CD14-positive monocyte (primary cell): ENCODE measurements around the gene MON2. TPM values are rescaled to one million over a fixed set of nuclear protein-coding genes. Genes with fewer than 3 reads are reported as not detected.

ENCODE experiments used
- DNase-seq, 3 donors: peaks; one replicate each; pipeline ENCODE4 v3.0.0-alpha.2; 2011 to 2022
- H2AFZ ChIP-seq: 2 replicates; pipeline ENCODE4 v1.6.0; 2012; ENCODE audit warnings: mild to moderate bottlenecking, low read depth, low read length, inconsistent platforms; ENCODE audit not compliant: insufficient read depth, poor library complexity, severe bottlenecking
- H3K27ac ChIP-seq, 2 donors: 1 replicate in 1 of 2; 2 replicates in 1 of 2; pipeline ENCODE4 v1.5.1; 2012 to 2013; ENCODE audit warnings: low read length in 2 of 2, control low read depth in 1 of 2, inconsistent platforms in 1 of 2, low read depth in 1 of 2, mild to moderate bottlenecking in 1 of 2
- H3K27me3 ChIP-seq, 2 donors: one replicate each; pipeline versions ENCODE4 v1.6.0 to v1.6.1; 2011 to 2013; ENCODE audit warnings: low read length in 2 of 2; ENCODE audit not compliant: control insufficient read depth in 2 of 2, insufficient read depth in 2 of 2
- H3K36me3 ChIP-seq, 2 donors: replicated peaks in 1 of 2; 1 replicate in 1 of 2; 2 replicates in 1 of 2; pipeline versions ENCODE4 v1.5.1 to v1.6.1; 2012 to 2013; ENCODE audit warnings: low read length in 2 of 2, control low read depth in 1 of 2, inconsistent platforms in 1 of 2, mild to moderate bottlenecking in 1 of 2; ENCODE audit not compliant: insufficient read depth in 2 of 2, control insufficient read depth in 1 of 2
- H3K4me1 ChIP-seq, 2 donors: 1 replicate in 1 of 2; 2 replicates in 1 of 2; pipeline versions ENCODE4 v1.5.1 to v1.6.1; 2012 to 2013; ENCODE audit warnings: low read length in 2 of 2, control low read depth in 1 of 2, inconsistent platforms in 1 of 2, mild to moderate bottlenecking in 1 of 2, moderate library complexity in 1 of 2; ENCODE audit not compliant: insufficient read depth in 2 of 2, control insufficient read depth in 1 of 2
- H3K4me2 ChIP-seq: replicated peaks from 2 replicates; pipeline ENCODE3; 2012; ENCODE audit warnings: low read length, moderate library complexity, mild to moderate bottlenecking; ENCODE audit not compliant: poor library complexity, severe bottlenecking; ENCODE audit errors: extremely low read depth
- H3K4me3 ChIP-seq, 3 experiments: fragments of 200-600 bp in 1 of 3; sonication (generic) in 1 of 3; replicated peaks in 1 of 3; 1 replicate in 2 of 3; 2 replicates in 1 of 3; pipeline ENCODE4 v1.5.1; 2011 to 2013; ENCODE audit warnings: low read length in 3 of 3, mild to moderate bottlenecking in 3 of 3, control low read depth in 2 of 3, low read depth in 2 of 3, inconsistent platforms in 1 of 3, moderate library complexity in 1 of 3
- H3K79me2 ChIP-seq: 2 replicates; pipeline ENCODE4 v1.6.0; 2012; ENCODE audit warnings: mild to moderate bottlenecking, control low read depth, inconsistent platforms, low read length, moderate library complexity; ENCODE audit not compliant: insufficient read depth
- H3K9ac ChIP-seq: 2 replicates; pipeline ENCODE4 v1.6.0; 2017; ENCODE audit warnings: low read length, mild to moderate bottlenecking; ENCODE audit not compliant: insufficient read depth, poor library complexity, severe bottlenecking
- H3K9me3 ChIP-seq, 2 donors: replicated peaks in 1 of 2; 1 replicate in 1 of 2; 2 replicates in 1 of 2; pipeline versions ENCODE4 v1.5.1 to v1.6.1; 2012 to 2013; ENCODE audit warnings: low read length in 2 of 2, control low read depth in 1 of 2; ENCODE audit not compliant: control insufficient read depth in 1 of 2, insufficient read depth in 1 of 2
- H4K20me1 ChIP-seq: 2 replicates; pipeline ENCODE4 v1.6.0; 2012; ENCODE audit warnings: mild to moderate bottlenecking, low read length, control low read depth, moderate library complexity; ENCODE audit not compliant: insufficient read depth
- H3K27ac Mint-ChIP-seq, 7 donors: one replicate each; pipeline ENCODE4 v1.8.0; 2020; ENCODE audit warnings: mild to moderate bottlenecking in 7 of 7, mixed read lengths in 7 of 7, moderate library complexity in 6 of 7, inconsistent platforms in 2 of 7
- H3K27me3 Mint-ChIP-seq, 3 donors: one replicate each; pipeline ENCODE4 v1.8.0; 2021 to 2022; ENCODE audit warnings: low read depth in 3 of 3, mild to moderate bottlenecking in 3 of 3, mixed read lengths in 3 of 3, moderate library complexity in 3 of 3, inconsistent platforms in 1 of 3
- H3K36me3 Mint-ChIP-seq, 2 donors: one replicate each; pipeline ENCODE4 v1.8.0; 2020; ENCODE audit warnings: mixed read lengths in 2 of 2, inconsistent platforms in 1 of 2, mild to moderate bottlenecking in 1 of 2
- H3K4me1 Mint-ChIP-seq: one replicate; pipeline ENCODE4 v1.8.0; 2020; ENCODE audit warnings: mild to moderate bottlenecking, mixed read lengths
- H3K4me3 Mint-ChIP-seq, 2 donors: one replicate each; pipeline ENCODE4 v1.8.0; 2020; ENCODE audit warnings: mild to moderate bottlenecking in 2 of 2, mixed read lengths in 2 of 2, moderate library complexity in 1 of 2
- H3K9me3 Mint-ChIP-seq, 7 donors: one replicate each; pipeline ENCODE4 v1.8.0; 2020 to 2022; ENCODE audit warnings: mixed read lengths in 7 of 7, mild to moderate bottlenecking in 6 of 7, moderate library complexity in 6 of 7, inconsistent platforms in 2 of 7
- CTCF ChIP-seq: fragments of 200-600 bp; IDR thresholded peaks from one replicate; pipeline ENCODE4 v1.8.0; 2022; ENCODE audit warnings: antibody characterized with exemption, mild to moderate bottlenecking
- WGBS: methylation state at CpG from one replicate; pipeline ENCODE4 v1.1.5; 2013; ENCODE audit warnings: missing lambda C conversion rate; ENCODE audit not compliant: insufficient coverage; 5-methylcytosine and 5-hydroxymethylcytosine counted together
- intact Hi-C, 2 donors: fragments of 100-400 bp; cut with micrococcal nuclease; formaldehyde crosslinking; loops; one replicate each; pipeline versions ENCODE4 v1.15.0 to v1.15.1; 2023
- polyA plus RNA-seq, 3 donors: library from polyadenylated mRNA; depleted of rRNA in 1 of 3; unstranded in 2 of 3; stranded (reverse) in 1 of 3; fragments of 300-500 nt in 2 of 3; fragments of >200 nt in 1 of 3; fragmentation: Illumina TruSeq in 2 of 3; gene quantifications; 1 replicate in 2 of 3; 2 replicates in 1 of 3; pipeline ENCODE4 v1.2.3, GENCODE V29; 2012 to 2021

MON2 gene
- polyA plus RNA-seq, 3 donors: 6.8 to 17.0 (median 9.6) TPM

- intact Hi-C loops: no loop called here
Observed at GRCh38 chr12:62622177-62622576, 155.6 kb downstream of the MON2 start.

GRCh38 chr12:62625228-62625627, 158.6 kb downstream of the MON2 start:
- no peaks in the 10 kb centered on the region for H3K9me3 ChIP-seq
- no peaks in the 10 kb centered on the region for H3K36me3 Mint-ChIP-seq
- H3K4me1 ChIP-seq: peaks cover 20 to 27% of the 10 kb centered on the region in 2 donors
- peaks cover 0 to 4% (median 2%) of the 10 kb centered on the region in 7 donors for H3K9me3 Mint-ChIP-seq
- peaks cover 37% of the 10 kb centered on the region for H3K4me1 Mint-ChIP-seq
- WGBS: no CpG with 5 or more reads among the region's 2 CpGs
- no peaks in the 10 kb centered on the region for H3K36me3 ChIP-seq
- TF ChIP-seq CTCF: no peak
- peak overlapping the region in 1 of 2 donors; percentile 39 for H3K4me3 Mint-ChIP-seq
- no peaks in the 10 kb centered on the region for H4K20me1 ChIP-seq
- H3K27me3 Mint-ChIP-seq: peaks cover 7 to 11% (median 10%) of the 10 kb centered on the region in 3 donors
- no peak overlapping the region for H3K27ac ChIP-seq
- no peak overlapping the region for H3K9ac ChIP-seq
- H2AFZ ChIP-seq: peak overlapping the region; percentile 39
- peak overlapping the region in 1 of 3 experiments; percentile 14 for H3K4me3 ChIP-seq
- H3K4me2 ChIP-seq: peak overlapping the region; percentile 6
- H3K79me2 ChIP-seq: no peaks in the 10 kb centered on the region
- peak; percentile 21 to 58 (median 46) for DNase-seq
- intact Hi-C loops: no loop called here
- H3K27ac Mint-ChIP-seq: peak overlapping the region in 3 of 7 donors; percentile 57 to 79 (median 78)
- H3K27me3 ChIP-seq: peaks cover 4 to 7% of the 10 kb centered on the region in 2 donors

More at GRCh38 chr12:62622177-62622576, 155.6 kb downstream of the MON2 start:
- 70% methylated on average over 2 of the region's 2 CpGs for WGBS
- no peak overlapping the region for H3K4me3 ChIP-seq
- no peaks in the 10 kb centered on the region for H3K27me3 ChIP-seq
- H3K27ac ChIP-seq: no peak overlapping the region
- no peaks in the 10 kb centered on the region for H3K36me3 ChIP-seq
- H3K9ac ChIP-seq: no peak overlapping the region
- no peak for DNase-seq
- Mint-ChIP-seq H3K36me3 (no peaks in the 10 kb centered on the region), H3K27me3 (peaks cover 1 to 2% (median 2%) of the 10 kb centered on the region in 3 donors), H3K27ac (no peak overlapping the region), H3K4me3 (no peak overlapping the region), H3K4me1 (peaks cover 35% of the 10 kb centered on the region), H3K9me3 (peaks cover 0 to 4% (median 0%) of the 10 kb centered on the region in 7 donors)
- H3K9me3 ChIP-seq: no peaks in the 10 kb centered on the region
- no peak overlapping the region for H3K4me2 ChIP-seq
- H3K4me1 ChIP-seq: peaks cover 20 to 27% of the 10 kb centered on the region in 2 donors
- TF ChIP-seq CTCF: no peak
- no peak overlapping the region for H2AFZ ChIP-seq
- H4K20me1 ChIP-seq: no peaks in the 10 kb centered on the region
- no peaks in the 10 kb centered on the region for H3K79me2 ChIP-seq
